ENCODE measurements around the gene HOXD1. TPM values are rescaled to one million over a fixed set of nuclear protein-coding genes. Genes with fewer than 3 reads are reported as not detected.

Gene HOXD1
- polyA plus RNA-seq, 1 of the 3 experiments (the other 2 are of a cell fraction): not detected

GRCh38 chr2:176156807-176157498, 31.5 kb upstream of the HOXD1 start, which contains the start of gene HOXD3:
TSS of gene HOXD3 (plus strand) at chr2:176157307. CDS start at chr2:176169115, 11,808 bp downstream.
- Histone ChIP-seq H3F3A (replicated peaks; ENCODE audit: insufficient read depth) (no peaks in the 10 kb centered on the region), H3K9me3 (no peaks in the 10 kb centered on the region), H3K9me2 (no peaks in the 10 kb centered on the region), H3K36me3 (replicated peaks in 1 of 2; ENCODE audit: control insufficient read depth in 1 of 2, insufficient read depth in 2 of 2, low read length in 1 of 2) (peaks cover 0 to 27% of the 10 kb centered on the region in 2 experiments), H3K4me3 (ENCODE audit: low read depth in 2 of 2, low read length in 1 of 2) (peak within 1 kb of the TSS; percentile 54 to 71), H3K4me2 (peak within 1 kb of the TSS; percentile 81), H3K27me3 (ENCODE audit: insufficient read depth) (no peaks in the 10 kb centered on the region), H3K9ac (peak within 1 kb of the TSS; percentile 51; the same call in 1 of the 2 replicates), H2AFZ (ENCODE audit: low read depth) (peak within 1 kb of the TSS; percentile 86), H3K79me2 (ENCODE audit: insufficient read depth) (no peaks in the 10 kb centered on the region), H3K4me1 (ENCODE audit: control insufficient read depth in 1 of 2, insufficient read depth in 2 of 2, low read depth in 1 of 2, low read length in 1 of 2) (peaks cover 0 to 8% of the 10 kb centered on the region in 2 experiments; a peak in 2 of 4 replicates), H3K27ac (ENCODE audit: low read depth in 2 of 2, low read length in 1 of 2) (peak within 1 kb of the TSS in 1 of 2 experiments; percentile 89; a peak in 2 of 4 replicates), H4K20me1 (ENCODE audit: insufficient read depth) (no peaks in the 10 kb centered on the region)
- TF ChIP-seq NRF1 (IDR thresholded peaks at IDR 0.05; ENCODE audit: low read depth, low read length): no peak
- TF ChIP-seq USF1 (IDR thresholded peaks at IDR 0.05; ENCODE audit: borderline replicate concordance, low read depth): peak; percentile 51; the same call in 1 of the 2 replicates
- ChIA-PET POLR2A (interaction anchor here (2.3 kb wide), 2 partner anchors 21 to 298 kb away, joined by 5 to 9 read pairs; no protein-coding TSS in a partner anchor), CTCF (interaction anchor here (1.2 to 6.2 kb wide), 4 partner anchors 12 to 397 kb away, joined by 4 to 53 read pairs (median 10); no protein-coding TSS in a partner anchor)
- peak; percentile 84 for DNase-seq
- WGBS (ENCODE audit: low lambda C conversion rate): 22% methylated on average over 30 of the region's 48 CpGs

- no peak for TF ChIP-seq ELF1 (IDR thresholded peaks at IDR 0.05)
- no peak for TF ChIP-seq PBX3 (IDR thresholded peaks at IDR 0.05)
- TF ChIP-seq NRF1 (IDR thresholded peaks at IDR 0.05; ENCODE audit: low read depth, low read length): no peak
- TF ChIP-seq RXRA (IDR thresholded peaks at IDR 0.05; ENCODE audit: borderline replicate concordance, low read depth): no peak
- no peak for TF ChIP-seq SIN3A (IDR thresholded peaks at IDR 0.05; ENCODE audit: borderline replicate concordance, low read depth, low read length)
- TF ChIP-seq USF1 (IDR thresholded peaks at IDR 0.05; ENCODE audit: borderline replicate concordance, low read depth): no peak
- no peak for TF ChIP-seq FOXJ3 (CRISPR knock-in tag; IDR thresholded peaks at IDR 0.05)
- TF ChIP-seq FOXM1 (IDR thresholded peaks at IDR 0.05; ENCODE audit: low read depth): no peak
- no peak for TF ChIP-seq JUND (IDR thresholded peaks at IDR 0.05)
- no peak for TF ChIP-seq POLR2AphosphoS5 (IDR thresholded peaks at IDR 0.05; ENCODE audit: low read depth, low read length)
- no peak for TF ChIP-seq CTCF (IDR thresholded peaks at IDR 0.05)
- no peak for TF ChIP-seq EZH2phosphoT487 (IDR thresholded peaks at IDR 0.05; ENCODE audit: borderline replicate concordance, low read depth)
- TF ChIP-seq SMC3 (IDR thresholded peaks at IDR 0.05; ENCODE audit: low read depth, low read length): 0 out of 2 replicates have a peak, but pooled peaks have one; percentile 3
- peak; percentile 18; the same call in 1 of the 2 replicates for TF ChIP-seq MXI1 (IDR thresholded peaks at IDR 0.05; ENCODE audit: low read depth, low read length)
- TF ChIP-seq MAX (IDR thresholded peaks at IDR 0.05; ENCODE audit: low read depth): peak; percentile 63; the same call in 1 of the 2 replicates
- TF ChIP-seq ZBTB33 (IDR thresholded peaks at IDR 0.05; ENCODE audit: borderline replicate concordance, low read depth): no peak
- TF ChIP-seq NFIC (IDR thresholded peaks at IDR 0.05; ENCODE audit: borderline replicate concordance): no peak
- H3K4me2 ChIP-seq: peak overlapping the region; percentile 81
- H3F3A ChIP-seq (replicated peaks; ENCODE audit: insufficient read depth): no peaks in the 10 kb centered on the region
- H4K20me1 ChIP-seq (ENCODE audit: insufficient read depth): no peaks in the 10 kb centered on the region
- H3K4me1 ChIP-seq (ENCODE audit: control insufficient read depth in 1 of 2, insufficient read depth in 2 of 2, low read depth in 1 of 2, low read length in 1 of 2): peaks cover 0 to 8% of the 10 kb centered on the region in 2 experiments; a peak in 2 of 4 replicates
- no peaks in the 10 kb centered on the region for H3K9me3 ChIP-seq
- peak overlapping the region; percentile 54 to 71 for H3K4me3 ChIP-seq (ENCODE audit: low read depth in 2 of 2, low read length in 1 of 2)
- ChIA-PET CTCF (interaction anchor here (1.2 to 6.2 kb wide), 4 partner anchors 12 to 991 kb away, joined by 3 to 53 read pairs (median 5); no protein-coding TSS in a partner anchor), POLR2A (interaction anchor here (1.4 to 2.3 kb wide), 3 partner anchors 18 to 297 kb away, joined by 4 to 9 read pairs (median 5); no protein-coding TSS in a partner anchor)
- no peaks in the 10 kb centered on the region for H3K27me3 ChIP-seq (ENCODE audit: insufficient read depth)
- DNase-seq: peak; percentile 88
- no peaks in the 10 kb centered on the region for H3K79me2 ChIP-seq (ENCODE audit: insufficient read depth)
- H3K9ac ChIP-seq: peak overlapping the region; percentile 51; the same call in 1 of the 2 replicates
- H3K9me2 ChIP-seq: no peaks in the 10 kb centered on the region
- 11% methylated on average over 38 of the region's 43 CpGs for WGBS (ENCODE audit: low lambda C conversion rate)
- peaks cover 0 to 24% of the 10 kb centered on the region in 2 experiments for H3K36me3 ChIP-seq (replicated peaks in 1 of 2; ENCODE audit: control insufficient read depth in 1 of 2, insufficient read depth in 2 of 2, low read length in 1 of 2)
- peak overlapping the region in 1 of 2 experiments; percentile 89; a peak in 2 of 4 replicates for H3K27ac ChIP-seq (ENCODE audit: low read depth in 2 of 2, low read length in 1 of 2)
- peak overlapping the region; percentile 86 for H2AFZ ChIP-seq (ENCODE audit: low read depth)
These were observed 30.8 kb upstream of the HOXD1 start for GRCh38 chr2:176157499-176158185.

All from SK-N-SH (cell line).